Measurements from ENCODE around the gene THRB. TPM values are rescaled to one million over a fixed set of nuclear protein-coding genes. Genes with fewer than 3 reads are reported as not detected.

THRB gene
- total and polyA plus RNA-seq, 5 donors from 2014 or later = 0.30 TPM; not detected in 4

DNA sequence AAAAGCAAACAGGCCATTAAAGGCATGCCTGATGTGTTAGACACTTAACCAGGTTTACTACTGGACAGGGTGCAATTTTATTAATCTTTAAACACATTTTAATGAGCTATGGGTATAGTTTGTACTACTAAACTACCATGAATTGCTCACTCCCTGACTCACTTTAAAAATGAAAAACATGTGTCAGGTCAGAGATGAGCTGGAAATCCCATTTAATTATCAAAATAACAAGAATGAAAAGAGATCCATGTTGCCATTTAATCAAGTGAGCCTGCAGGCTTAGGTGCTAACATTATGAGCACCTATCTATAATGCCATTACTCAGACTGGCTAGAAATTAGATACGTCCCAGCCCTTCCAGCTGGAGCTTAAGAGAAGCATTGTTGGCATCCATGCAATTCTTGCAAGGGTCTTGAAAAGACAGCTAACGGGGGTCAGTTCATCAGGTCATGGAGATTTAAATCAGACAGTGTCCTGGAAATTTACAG lies 224.4 kb downstream of the THRB start:
- H3K4me3 Mint-ChIP-seq = no peak overlapping the region
- no peak overlapping the region for H3K4me3 ChIP-seq (ENCODE audit: low read depth, low read length)
- no peaks in the 10 kb centered on the region for H3K9me3 ChIP-seq (ENCODE audit: control insufficient read depth in 2 of 2, low read length in 2 of 2)
- DNase-seq = no peak
- no peak for ATAC-seq (ENCODE audit: low read depth in 2 of 2)
- H3K27me3 ChIP-seq (ENCODE audit: control insufficient read depth, insufficient read depth, low read length) = no peaks in the 10 kb centered on the region
- H3K4me1 Mint-ChIP-seq = no peaks in the 10 kb centered on the region
- peaks cover 0 to 1% (median 0%) of the 10 kb centered on the region in 7 donors for H3K9me3 Mint-ChIP-seq
- no peak overlapping the region for H3K27ac Mint-ChIP-seq
- H3K4me1 ChIP-seq (ENCODE audit: control insufficient read depth, insufficient read depth, low read length, poor library complexity, severe bottlenecking) = no peaks in the 10 kb centered on the region
- no peaks in the 10 kb centered on the region for H3K36me3 Mint-ChIP-seq
- H3K27me3 Mint-ChIP-seq = peaks cover 4% of the 10 kb centered on the region
- no peak overlapping the region for H3K27ac ChIP-seq (ENCODE audit: insufficient read depth, low read length, poor library complexity, severe bottlenecking)
- no peaks in the 10 kb centered on the region for H3K36me3 ChIP-seq (ENCODE audit: control insufficient read depth, insufficient read depth, low read length)

DNA sequence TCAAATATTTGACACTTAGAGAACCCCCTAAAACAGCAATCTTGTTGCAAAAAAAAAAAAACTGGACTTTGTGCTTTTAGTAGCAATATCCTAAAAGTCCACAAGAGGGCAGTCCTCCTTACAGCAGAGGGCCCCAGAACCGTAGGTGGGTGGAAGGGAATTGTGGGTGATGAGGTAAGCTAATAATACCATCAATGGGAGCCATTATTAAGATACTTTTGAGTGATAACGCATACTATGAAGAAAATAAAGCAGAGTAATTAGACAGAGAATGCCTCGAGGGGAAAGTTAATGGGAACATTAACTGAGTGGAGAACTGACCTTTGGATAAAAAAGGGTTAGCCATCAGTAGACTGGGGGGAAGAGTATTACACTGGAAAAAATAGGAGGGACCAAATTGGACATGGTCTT lies 229.9 kb downstream of the THRB start:
- Mint-ChIP-seq H3K4me3 (no peak overlapping the region), H3K27me3 (no peaks in the 10 kb centered on the region), H3K4me1 (no peaks in the 10 kb centered on the region), H3K36me3 (no peaks in the 10 kb centered on the region), H3K27ac (no peak overlapping the region), H3K9me3 (peaks cover 0 to 4% (median 0%) of the 10 kb centered on the region in 7 donors)
- no peaks in the 10 kb centered on the region for H3K36me3 ChIP-seq (ENCODE audit: control insufficient read depth, insufficient read depth, low read length)
- ATAC-seq (ENCODE audit: low read depth in 2 of 2) (no peak), DNase-seq (peak in 1 of 3 donors; percentile 37)
- peaks cover 2% of the 10 kb centered on the region for H3K27me3 ChIP-seq (ENCODE audit: control insufficient read depth, insufficient read depth, low read length)
- no peaks in the 10 kb centered on the region for H3K4me1 ChIP-seq (ENCODE audit: control insufficient read depth, insufficient read depth, low read length, poor library complexity, severe bottlenecking)
- H3K4me3 ChIP-seq (ENCODE audit: low read depth, low read length) = no peak overlapping the region
- no peak overlapping the region for H3K27ac ChIP-seq (ENCODE audit: insufficient read depth, low read length, poor library complexity, severe bottlenecking)
- H3K9me3 ChIP-seq (ENCODE audit: control insufficient read depth in 2 of 2, low read length in 2 of 2) = no peaks in the 10 kb centered on the region

DNA sequence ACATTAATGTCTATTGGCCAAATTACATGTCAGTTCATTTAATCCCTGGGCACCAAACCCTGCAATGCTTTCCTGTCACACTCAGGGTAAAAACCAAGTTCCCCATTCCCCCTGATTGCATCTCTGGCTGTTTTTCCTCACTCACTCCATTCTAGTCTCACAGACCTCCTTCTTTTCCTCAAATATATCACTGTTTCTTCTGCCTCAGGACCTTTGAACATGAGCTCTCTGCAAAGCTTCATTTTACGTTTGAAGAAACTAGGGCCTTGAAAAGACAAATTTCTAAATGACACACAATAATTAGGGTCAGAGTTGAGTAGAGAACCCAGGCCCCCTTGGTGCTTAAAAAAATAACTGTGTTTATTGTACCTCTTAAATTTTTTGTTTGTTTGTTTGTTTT lies 230.6 kb downstream of the THRB start:
- Mint-ChIP-seq H3K27me3 (no peaks in the 10 kb centered on the region), H3K36me3 (no peaks in the 10 kb centered on the region), H3K9me3 (peaks cover 0 to 4% (median 0%) of the 10 kb centered on the region in 7 donors), H3K4me3 (no peak overlapping the region), H3K27ac (no peak overlapping the region), H3K4me1 (no peaks in the 10 kb centered on the region)
- Histone ChIP-seq H3K4me1 (ENCODE audit: control insufficient read depth, insufficient read depth, low read length, poor library complexity, severe bottlenecking) (no peaks in the 10 kb centered on the region), H3K4me3 (ENCODE audit: low read depth, low read length) (no peak overlapping the region), H3K27me3 (ENCODE audit: control insufficient read depth, insufficient read depth, low read length) (peaks cover 2% of the 10 kb centered on the region), H3K9me3 (ENCODE audit: control insufficient read depth in 2 of 2, low read length in 2 of 2) (no peaks in the 10 kb centered on the region), H3K27ac (ENCODE audit: insufficient read depth, low read length, poor library complexity, severe bottlenecking) (no peak overlapping the region), H3K36me3 (ENCODE audit: control insufficient read depth, insufficient read depth, low read length) (no peaks in the 10 kb centered on the region)
- no peak for ATAC-seq (ENCODE audit: low read depth in 2 of 2)
- DNase-seq = no peak

DNA sequence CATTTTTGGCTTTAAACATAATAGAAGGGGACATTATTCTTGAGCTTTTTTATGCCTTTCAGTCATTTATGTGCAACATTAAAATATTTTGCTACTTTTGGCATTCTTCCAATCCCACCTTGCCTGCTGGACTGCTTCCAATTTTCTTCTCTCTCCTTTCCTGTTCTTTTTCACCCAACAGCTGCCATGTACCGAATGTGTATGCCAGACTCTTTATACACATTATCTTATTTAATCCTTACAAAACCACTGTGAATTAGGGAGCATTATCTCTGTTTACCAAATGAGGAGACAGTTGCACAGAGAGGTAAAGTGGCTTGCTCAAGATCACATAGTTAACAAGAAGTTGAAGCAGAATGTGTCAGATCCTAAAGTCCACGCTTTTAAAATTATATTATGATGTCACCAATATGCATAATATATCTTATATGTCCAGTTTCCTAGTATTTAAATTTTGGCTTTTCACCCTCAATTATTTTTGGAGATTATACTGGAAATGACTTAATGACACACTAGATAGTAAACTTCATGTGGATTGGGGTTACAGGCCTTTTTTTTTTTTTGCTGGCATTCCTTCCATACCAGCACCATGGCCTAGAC lies 231.5 kb downstream of the THRB start:
- H3K4me3 Mint-ChIP-seq = no peak overlapping the region
- H3K4me3 ChIP-seq (ENCODE audit: low read depth, low read length) = no peak overlapping the region
- peaks cover 0 to 4% (median 0%) of the 10 kb centered on the region in 7 donors for H3K9me3 Mint-ChIP-seq
- no peak overlapping the region for H3K27ac Mint-ChIP-seq
- H3K27ac ChIP-seq (ENCODE audit: insufficient read depth, low read length, poor library complexity, severe bottlenecking) = no peak overlapping the region
- no peaks in the 10 kb centered on the region for H3K36me3 ChIP-seq (ENCODE audit: control insufficient read depth, insufficient read depth, low read length)
- no peak for ATAC-seq (ENCODE audit: low read depth in 2 of 2)
- no peaks in the 10 kb centered on the region for H3K4me1 Mint-ChIP-seq
- no peaks in the 10 kb centered on the region for H3K27me3 Mint-ChIP-seq
- no peaks in the 10 kb centered on the region for H3K9me3 ChIP-seq (ENCODE audit: control insufficient read depth in 2 of 2, low read length in 2 of 2)
- H3K4me1 ChIP-seq (ENCODE audit: control insufficient read depth, insufficient read depth, low read length, poor library complexity, severe bottlenecking) = no peaks in the 10 kb centered on the region
- no peaks in the 10 kb centered on the region for H3K36me3 Mint-ChIP-seq
- H3K27me3 ChIP-seq (ENCODE audit: control insufficient read depth, insufficient read depth, low read length) = peaks cover 2% of the 10 kb centered on the region
- no peak for DNase-seq

DNA sequence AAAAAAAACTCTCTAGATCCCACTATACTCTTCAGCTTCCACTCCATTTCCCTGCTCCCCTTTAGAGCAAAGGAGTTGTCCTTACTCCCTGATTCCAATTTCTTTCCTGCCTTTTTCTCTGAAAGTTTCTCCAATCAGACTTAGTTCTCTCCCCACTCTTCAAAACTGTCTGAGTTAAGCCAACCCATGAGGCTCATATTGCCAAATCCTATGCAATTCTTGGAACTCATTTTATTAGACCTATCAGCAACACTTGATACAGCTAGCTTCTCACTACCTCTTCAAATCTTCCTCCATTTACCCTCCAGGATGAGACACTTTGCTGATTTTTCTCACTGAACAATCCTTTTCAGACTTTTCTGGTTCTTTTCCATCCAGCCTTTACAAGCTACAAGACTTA lies 233.1 kb downstream of the THRB start:
- peaks cover 2% of the 10 kb centered on the region for H3K27me3 ChIP-seq (ENCODE audit: control insufficient read depth, insufficient read depth, low read length)
- Mint-ChIP-seq H3K4me3 (no peak overlapping the region), H3K4me1 (no peaks in the 10 kb centered on the region), H3K27ac (no peak overlapping the region), H3K36me3 (no peaks in the 10 kb centered on the region), H3K27me3 (no peaks in the 10 kb centered on the region), H3K9me3 (peaks cover 0 to 4% (median 0%) of the 10 kb centered on the region in 7 donors)
- no peak overlapping the region for H3K4me3 ChIP-seq (ENCODE audit: low read depth, low read length)
- no peaks in the 10 kb centered on the region for H3K36me3 ChIP-seq (ENCODE audit: control insufficient read depth, insufficient read depth, low read length)
- DNase-seq (no peak), ATAC-seq (ENCODE audit: low read depth in 2 of 2) (no peak)
- H3K4me1 ChIP-seq (ENCODE audit: control insufficient read depth, insufficient read depth, low read length, poor library complexity, severe bottlenecking) = no peaks in the 10 kb centered on the region
- H3K9me3 ChIP-seq (ENCODE audit: control insufficient read depth in 2 of 2, low read length in 2 of 2) = no peaks in the 10 kb centered on the region
- no peak overlapping the region for H3K27ac ChIP-seq (ENCODE audit: insufficient read depth, low read length, poor library complexity, severe bottlenecking)

DNA sequence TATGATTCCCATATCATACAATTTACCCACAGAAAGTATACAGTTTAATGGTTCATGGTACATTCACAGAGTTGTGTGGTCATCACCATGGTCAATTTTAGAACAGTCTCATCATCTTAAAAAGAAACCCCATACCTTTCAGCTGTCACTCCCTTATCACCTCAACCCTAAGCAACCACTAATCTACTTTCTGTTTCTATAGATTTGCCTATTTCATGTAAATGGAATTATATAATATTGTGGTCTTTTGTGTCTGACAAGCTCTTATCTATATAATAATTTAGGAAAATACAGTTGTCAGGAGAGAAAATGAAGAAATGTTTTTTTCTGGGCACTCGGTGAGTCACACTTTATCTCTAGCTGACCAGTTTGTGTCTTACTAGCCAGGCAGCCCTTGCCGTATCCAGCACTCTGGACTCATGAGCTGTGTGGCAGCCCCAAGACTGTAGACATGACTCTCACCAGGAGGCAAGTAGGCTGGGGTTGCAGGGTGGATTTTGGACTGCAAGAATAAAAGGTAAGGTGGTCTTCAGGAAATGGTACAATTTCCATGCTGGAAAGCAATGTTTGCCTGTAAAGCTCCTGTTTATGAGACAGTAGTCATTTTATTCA lies 234.6 kb downstream of the THRB start:
- Histone ChIP-seq H3K27me3 (ENCODE audit: control insufficient read depth, insufficient read depth, low read length) (peaks cover 2% of the 10 kb centered on the region), H3K9me3 (ENCODE audit: control insufficient read depth in 2 of 2, low read length in 2 of 2) (no peaks in the 10 kb centered on the region), H3K4me1 (ENCODE audit: control insufficient read depth, insufficient read depth, low read length, poor library complexity, severe bottlenecking) (no peaks in the 10 kb centered on the region), H3K4me3 (ENCODE audit: low read depth, low read length) (no peak overlapping the region), H3K27ac (ENCODE audit: insufficient read depth, low read length, poor library complexity, severe bottlenecking) (no peak overlapping the region), H3K36me3 (ENCODE audit: control insufficient read depth, insufficient read depth, low read length) (no peaks in the 10 kb centered on the region)
- no peaks in the 10 kb centered on the region for H3K4me1 Mint-ChIP-seq
- H3K27ac Mint-ChIP-seq = no peak overlapping the region
- no peak overlapping the region for H3K4me3 Mint-ChIP-seq
- H3K27me3 Mint-ChIP-seq = no peaks in the 10 kb centered on the region
- no peak for ATAC-seq (ENCODE audit: low read depth in 2 of 2)
- peaks cover 0 to 4% (median 0%) of the 10 kb centered on the region in 7 donors for H3K9me3 Mint-ChIP-seq
- DNase-seq = no peak
- H3K36me3 Mint-ChIP-seq = no peaks in the 10 kb centered on the region

DNA sequence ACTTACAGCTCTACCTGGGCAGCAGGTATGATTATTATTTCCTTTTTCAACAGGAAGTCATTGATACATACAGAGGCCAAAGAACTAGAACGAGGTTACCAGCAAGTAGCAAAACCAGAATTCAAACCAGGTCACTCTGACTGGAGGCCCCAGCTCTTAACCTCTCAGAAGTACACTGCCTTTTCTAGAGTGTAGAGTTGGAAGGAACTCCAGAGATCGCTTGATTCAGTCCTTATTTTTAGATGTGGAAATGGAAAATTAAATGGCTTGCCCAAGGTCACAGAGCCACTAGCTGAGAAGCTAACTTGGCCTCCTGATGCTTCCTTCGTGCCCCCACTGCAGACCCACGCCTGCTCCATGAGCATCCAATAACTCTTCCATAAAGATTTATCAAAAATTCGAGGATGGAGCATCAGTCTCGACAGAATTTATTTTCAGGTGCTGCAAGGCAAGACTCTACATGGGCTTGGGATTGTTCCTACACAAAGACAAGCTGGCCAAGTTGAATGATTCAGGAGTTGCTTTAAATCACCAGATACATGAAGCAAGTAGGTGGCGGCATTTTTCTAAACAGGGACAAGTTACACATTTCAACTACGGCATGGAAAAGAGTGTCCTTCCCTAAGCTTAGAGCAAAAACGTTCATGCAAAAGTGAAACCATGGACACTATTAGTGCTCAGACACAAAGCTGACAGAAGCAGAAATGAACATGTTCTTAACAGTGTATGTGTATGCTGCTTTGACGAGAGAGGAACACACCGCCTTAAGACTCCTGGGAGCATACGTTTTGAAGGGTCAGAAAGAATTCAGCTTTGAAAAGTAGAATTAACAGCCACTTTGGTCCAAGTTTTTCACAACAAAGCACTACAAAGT lies 235.7 kb downstream of the THRB start:
- Mint-ChIP-seq H3K36me3 (no peaks in the 10 kb centered on the region), H3K27me3 (no peaks in the 10 kb centered on the region), H3K4me3 (no peak overlapping the region), H3K4me1 (no peaks in the 10 kb centered on the region), H3K9me3 (no peaks in the 10 kb centered on the region), H3K27ac (no peak overlapping the region)
- Histone ChIP-seq H3K9me3 (ENCODE audit: control insufficient read depth in 2 of 2, low read length in 2 of 2) (no peaks in the 10 kb centered on the region), H3K4me3 (ENCODE audit: low read depth, low read length) (no peak overlapping the region), H3K36me3 (ENCODE audit: control insufficient read depth, insufficient read depth, low read length) (no peaks in the 10 kb centered on the region), H3K27ac (ENCODE audit: insufficient read depth, low read length, poor library complexity, severe bottlenecking) (no peak overlapping the region), H3K4me1 (ENCODE audit: control insufficient read depth, insufficient read depth, low read length, poor library complexity, severe bottlenecking) (no peaks in the 10 kb centered on the region), H3K27me3 (ENCODE audit: control insufficient read depth, insufficient read depth, low read length) (peaks cover 2% of the 10 kb centered on the region)
- no peak for ATAC-seq (ENCODE audit: low read depth in 2 of 2)
- no peak for DNase-seq
